ENCODE results near the gene LIX1.
A peak's percentile ranks its signal among the peaks of the same experiment; 100 is the strongest.

Gene LIX1

GRCh38 chr5:97047076-97047475 lies 95.3 kb downstream of the LIX1 start:
- H3K79me2 ChIP-seq (ENCODE audit: control insufficient read depth, low read length) = no peaks in the 10 kb centered on the region
- no peaks in the 10 kb centered on the region for H4K20me1 ChIP-seq (ENCODE audit: control insufficient read depth, insufficient read depth, low read depth, low read length)
- H3K4me3 ChIP-seq (ENCODE audit: low read length) = no peak overlapping the region
- no peaks in the 10 kb centered on the region for H3K36me3 ChIP-seq (ENCODE audit: control insufficient read depth, low read length)
- no peak overlapping the region for H3K4me2 ChIP-seq (ENCODE audit: low read length)
- TF ChIP-seq EZH2phosphoT487 (IDR thresholded peaks at IDR 0.05; ENCODE audit: borderline replicate concordance, low read length) = no peak
- TF ChIP-seq CTCF (IDR thresholded peaks at IDR 0.05; ENCODE audit: low read depth, low read length, poor library complexity, severe bottlenecking) = no peak
- H3K27ac ChIP-seq (ENCODE audit: low read depth, low read length) = no peak overlapping the region
- no peaks in the 10 kb centered on the region for H3F3A ChIP-seq (ENCODE audit: control insufficient read depth, insufficient read depth)
- peaks cover 50% of the 10 kb centered on the region for H3K27me3 ChIP-seq (ENCODE audit: control insufficient read depth, low read length)
- H3K4me1 ChIP-seq (ENCODE audit: control insufficient read depth, low read length) = no peaks in the 10 kb centered on the region
- H3K9me3 ChIP-seq (ENCODE audit: control insufficient read depth, insufficient read depth, low read length) = no peaks in the 10 kb centered on the region
- no peaks in the 10 kb centered on the region for H3K9me2 ChIP-seq (replicated peaks; ENCODE audit: control insufficient read depth, low read length)

GRCh38 chr5:97046270-97046982 lies 96.0 kb downstream of the LIX1 start:
- Histone ChIP-seq H3F3A (ENCODE audit: control insufficient read depth, insufficient read depth) (no peaks in the 10 kb centered on the region), H3K4me3 (ENCODE audit: low read length) (no peak overlapping the region), H3K9me2 (replicated peaks; ENCODE audit: control insufficient read depth, low read length) (no peaks in the 10 kb centered on the region), H3K27me3 (ENCODE audit: control insufficient read depth, low read length) (peaks cover 50% of the 10 kb centered on the region), H3K4me1 (ENCODE audit: control insufficient read depth, low read length) (no peaks in the 10 kb centered on the region), H3K27ac (ENCODE audit: low read depth, low read length) (no peak overlapping the region), H4K20me1 (ENCODE audit: control insufficient read depth, insufficient read depth, low read depth, low read length) (no peaks in the 10 kb centered on the region), H3K4me2 (ENCODE audit: low read length) (no peak overlapping the region), H3K79me2 (ENCODE audit: control insufficient read depth, low read length) (no peaks in the 10 kb centered on the region), H3K36me3 (ENCODE audit: control insufficient read depth, low read length) (no peaks in the 10 kb centered on the region), H3K9me3 (ENCODE audit: control insufficient read depth, insufficient read depth, low read length) (no peaks in the 10 kb centered on the region)
- TF ChIP-seq CTCF (IDR thresholded peaks at IDR 0.05; ENCODE audit: low read depth, low read length, poor library complexity, severe bottlenecking) (peak; percentile 27), EZH2phosphoT487 (IDR thresholded peaks at IDR 0.05; ENCODE audit: borderline replicate concordance, low read length) (no peak)

- no peaks in the 10 kb centered on the region for H3K79me2 ChIP-seq (ENCODE audit: control insufficient read depth, low read length)
- H3K36me3 ChIP-seq (ENCODE audit: control insufficient read depth, low read length) = no peaks in the 10 kb centered on the region
- no peaks in the 10 kb centered on the region for H3F3A ChIP-seq (ENCODE audit: control insufficient read depth, insufficient read depth)
- H3K9me3 ChIP-seq (ENCODE audit: control insufficient read depth, insufficient read depth, low read length) = no peaks in the 10 kb centered on the region
- H3K27me3 ChIP-seq (ENCODE audit: control insufficient read depth, low read length) = peaks cover 36% of the 10 kb centered on the region
- no peaks in the 10 kb centered on the region for H3K9me2 ChIP-seq (replicated peaks; ENCODE audit: control insufficient read depth, low read length)
- no peak overlapping the region for H3K27ac ChIP-seq (ENCODE audit: low read depth, low read length)
- no peaks in the 10 kb centered on the region for H4K20me1 ChIP-seq (ENCODE audit: control insufficient read depth, insufficient read depth, low read depth, low read length)
- H3K4me1 ChIP-seq (ENCODE audit: control insufficient read depth, low read length) = no peaks in the 10 kb centered on the region
- no peak overlapping the region for H3K4me2 ChIP-seq (ENCODE audit: low read length)
- no peak overlapping the region for H3K4me3 ChIP-seq (ENCODE audit: low read length)
- TF ChIP-seq EZH2phosphoT487 (IDR thresholded peaks at IDR 0.05; ENCODE audit: borderline replicate concordance, low read length) (no peak), CTCF (IDR thresholded peaks at IDR 0.05; ENCODE audit: low read depth, low read length, poor library complexity, severe bottlenecking) (no peak)
Measured at GRCh38 chr5:97044052-97044451, 98.4 kb downstream of the LIX1 start.
